Transverse colon (tissue), 4 donors: ENCODE results near the gene RELB. TPM values are rescaled to one million over a fixed set of nuclear protein-coding genes. Genes with fewer than 3 reads are reported as not detected.

Experiments
- DNase-seq: peaks from one replicate; pipeline ENCODE4 v3.0.0-alpha.2; 2019
- H3K27ac ChIP-seq, 4 donors: fragments of 200-600 bp; sonication (generic); 2 replicates each; pipeline ENCODE4 v1.5.1; 2016 to 2018; ENCODE audit warnings: inconsistent platforms in 4 of 4
- H3K27me3 ChIP-seq: fragments of 200-600 bp; sonication (generic); 2 replicates; pipeline ENCODE4 v1.5.1; 2017; ENCODE audit warnings: inconsistent platforms
- H3K36me3 ChIP-seq, 4 donors: fragments of 200-600 bp; sonication (generic); 2 replicates each; pipeline ENCODE4 v1.5.1; 2017 to 2019; ENCODE audit warnings: inconsistent platforms in 4 of 4
- H3K4me1 ChIP-seq, 4 donors: fragments of 200-600 bp; sonication (generic); 2 replicates each; pipeline ENCODE4 v1.5.1; 2017 to 2020; ENCODE audit warnings: inconsistent platforms in 4 of 4
- H3K4me3 ChIP-seq, 4 donors: fragments of 200-600 bp; sonication (generic); 1 replicate in 1 of 4; 2 replicates in 3 of 4; pipeline versions ENCODE4 v1.5.1 to v1.6.1; 2017 to 2019; ENCODE audit warnings: inconsistent platforms in 4 of 4
- H3K9me3 ChIP-seq, 2 donors: fragments of 200-600 bp; sonication (generic); 2 replicates each; pipeline ENCODE4 v1.5.1; 2017 to 2019; ENCODE audit warnings: inconsistent platforms in 2 of 2
- CTCF ChIP-seq, 5 experiments: fragments of 200-600 bp in 3 of 5; fragments of 450-650 bp in 2 of 5; sonication (generic) in 3 of 5; IDR thresholded peaks; 1 replicate in 2 of 5; 2 replicates in 3 of 5; pipeline ENCODE4 v1.5.1; 2016 to 2017; ENCODE audit warnings: antibody characterized with exemption in 5 of 5, inconsistent platforms in 3 of 5, mild to moderate bottlenecking in 2 of 5, moderate library complexity in 1 of 5
- EP300 ChIP-seq: sonication (generic); formaldehyde crosslinking; IDR thresholded peaks from one replicate; pipeline ENCODE4 v1.6.1; 2017; ENCODE audit warnings: antibody characterized with exemption, low read depth
- POLR2A ChIP-seq: fragments of 450-650 bp; IDR thresholded peaks from one replicate; pipeline ENCODE4 v1.6.1; 2016; ENCODE audit warnings: antibody characterized with exemption, mild to moderate bottlenecking, moderate library complexity
- POLR2AphosphoS5 ChIP-seq, 3 donors: sonication (generic); formaldehyde crosslinking; IDR thresholded peaks; one replicate each; pipeline ENCODE4 v1.6.1; 2016; ENCODE audit warnings: antibody characterized with exemption in 3 of 3
- WGBS, 2 donors: methylation state at CpG; one replicate each; pipeline ENCODE4 v1.1.5; 2018; ENCODE audit warnings: low coverage in 1 of 2; 5-methylcytosine and 5-hydroxymethylcytosine counted together
- in situ Hi-C, 4 donors: fragments of 200-750 bp; cut with MboI; loops; one replicate each; pipeline versions ENCODE4 v1.15.0 to v1.15.1; 2017; ENCODE audit warnings: low sequenced_read_pairs in 3 of 4, low pct_ligation_motif_present in 1 of 4, low pct_unique_long_range_greater_than_20kb in 1 of 4
- intact Hi-C: fragments of 100-400 bp; cut with DNase I; formaldehyde crosslinking; loops from one replicate; pipeline ENCODE4 v1.15.1; 2023; ENCODE audit warnings: low total_unique reads
- total RNA-seq, 4 donors: library from RNA; depleted of rRNA; stranded (reverse); fragments of >200 nt; gene quantifications; one replicate each; pipeline ENCODE4 v1.1.0, GENCODE V29; 2016

Gene RELB
- total RNA-seq, 4 donors from 2014 or later = 11.9 to 58.4 (median 34.8) TPM

- in situ Hi-C loops (loop anchor here in 2 of 4 donors (5.0 to 10.0 kb wide), 2 partner anchors 82 to 85 kb away; no protein-coding TSS in a partner anchor), intact Hi-C loops (no loop called here)
- no peaks in the 10 kb centered on the region for H3K4me1 ChIP-seq
- no peak overlapping the region for H3K4me3 ChIP-seq
- H3K9me3 ChIP-seq = no peaks in the 10 kb centered on the region
- H3K27ac ChIP-seq = no peak overlapping the region
- no peak for TF ChIP-seq POLR2A
- TF ChIP-seq POLR2AphosphoS5 (IDR thresholded peaks at IDR 0.05) = no peak
- peaks cover 0 to 62% (median 26%) of the 10 kb centered on the region in 4 donors for H3K36me3 ChIP-seq
- no peaks in the 10 kb centered on the region for H3K27me3 ChIP-seq
- DNase-seq = no peak
- WGBS, 2 donors = 96% methylated on average over 38 of the region's 38 CpGs; no CpG with 5 or more reads in 1 of the 2 donors
These were observed 65.8 kb downstream of the RELB start for GRCh38 chr19:45066921-45067661.

- WGBS, 2 donors = 92% methylated on average over 7 of the region's 10 CpGs; no CpG with 5 or more reads in 1 of the 2 donors
- Histone ChIP-seq H3K27me3 (no peaks in the 10 kb centered on the region), H3K4me1 (no peaks in the 10 kb centered on the region), H3K27ac (no peak overlapping the region), H3K4me3 (no peak overlapping the region), H3K36me3 (peaks cover 0 to 63% (median 26%) of the 10 kb centered on the region in 4 donors), H3K9me3 (no peaks in the 10 kb centered on the region)
- in situ Hi-C loops (loop anchor here in 2 of 4 donors (5.0 to 10.0 kb wide), 2 partner anchors 83 to 86 kb away; no protein-coding TSS in a partner anchor), intact Hi-C loops (no loop called here)
- TF ChIP-seq EP300 (no peak), CTCF (IDR thresholded peaks at IDR 0.05) (no peak), POLR2AphosphoS5 (IDR thresholded peaks at IDR 0.05) (no peak)
- DNase-seq = no peak
These were observed 66.8 kb downstream of the RELB start for GRCh38 chr19:45068041-45068440.

GRCh38 chr19:45069056-45069455 lies 67.8 kb downstream of the RELB start:
- TF ChIP-seq POLR2A (no peak), EP300 (no peak), POLR2AphosphoS5 (IDR thresholded peaks at IDR 0.05) (no peak), CTCF (IDR thresholded peaks at IDR 0.05) (no peak)
- H3K9me3 ChIP-seq = no peaks in the 10 kb centered on the region
- no peaks in the 10 kb centered on the region for H3K4me1 ChIP-seq
- in situ Hi-C loops (loop anchor here in 2 of 4 donors (5.0 to 10.0 kb wide), 2 partner anchors 84 to 87 kb away; no protein-coding TSS in a partner anchor), intact Hi-C loops (no loop called here)
- no peak overlapping the region for H3K27ac ChIP-seq
- no peak overlapping the region for H3K4me3 ChIP-seq
- WGBS, 2 donors = 74% methylated on average over 13 of the region's 13 CpGs; no CpG with 5 or more reads in 1 of the 2 donors
- no peak for DNase-seq
- H3K36me3 ChIP-seq = peaks cover 0 to 57% (median 21%) of the 10 kb centered on the region in 4 donors
- H3K27me3 ChIP-seq = no peaks in the 10 kb centered on the region

- peaks cover 0 to 47% (median 15%) of the 10 kb centered on the region in 4 donors for H3K36me3 ChIP-seq
- in situ Hi-C loops (no loop called here), intact Hi-C loops (no loop called here)
- H3K4me1 ChIP-seq = peaks cover 0 to 10% (median 3%) of the 10 kb centered on the region in 4 donors
- no peaks in the 10 kb centered on the region for H3K27me3 ChIP-seq
- H3K9me3 ChIP-seq = no peaks in the 10 kb centered on the region
- H3K27ac ChIP-seq = no peak overlapping the region
- TF ChIP-seq CTCF (IDR thresholded peaks at IDR 0.05) (no peak), POLR2AphosphoS5 (IDR thresholded peaks at IDR 0.05) (no peak), POLR2A (no peak), EP300 (no peak)
- 81 to 83% methylated on average over 2 to 6 of the region's 6 CpGs for WGBS, 2 donors
- no peak for DNase-seq
- H3K4me3 ChIP-seq = no peak overlapping the region
These were observed 69.0 kb downstream of the RELB start for GRCh38 chr19:45070214-45070613.
